AG04450 (cell line): ENCODE data around the gene LRRC53. TPM values are rescaled to one million over a fixed set of nuclear protein-coding genes. Genes with fewer than 3 reads are reported as not detected.

Experiments
- CTCF ChIA-PET: fragments of 300-600, 350-600 bp; formaldehyde crosslinking; extraction: SDS; loops from one replicate; lab custom pipeline; 2022; ENCODE audit warnings: antibody characterized with exemption, inconsistent platforms; lab: Charles Lee
- POLR2A ChIA-PET: fragments of 350-600 bp; formaldehyde crosslinking; extraction: SDS; loops from one replicate; lab custom pipeline; 2021; ENCODE audit warnings: antibody characterized with exemption, inconsistent platforms; lab: Yijun Ruan, JAX
- DNase-seq: peaks from one replicate; pipeline ENCODE4 v3.0.0-alpha.2; 2011; ENCODE audit warnings: low read depth, low spot score
- H3K27ac ChIP-seq: one replicate; pipeline ENCODE4 v1.5.1; 2012; ENCODE audit warnings: low read depth, low read length, control low read depth
- H3K27me3 ChIP-seq: one replicate; pipeline ENCODE4 v1.6.0; 2012; ENCODE audit warnings: low read length; ENCODE audit not compliant: control insufficient read depth, insufficient read depth
- H3K4me3 ChIP-seq: 2 replicates; pipeline ENCODE4 v1.5.1; 2011; ENCODE audit warnings: mild to moderate bottlenecking, low read depth, low read length, control low read depth
- H3K9me3 ChIP-seq: 2 replicates; pipeline ENCODE4 v1.5.1; 2012; ENCODE audit warnings: low read length; ENCODE audit not compliant: control insufficient read depth, insufficient read depth
- CTCF ChIP-seq: IDR thresholded peaks from 2 replicates; pipeline ENCODE4 v1.5.1; 2011; ENCODE audit warnings: low read depth, low read length, control low read depth, inconsistent platforms
- polyA plus RNA-seq: library from polyadenylated mRNA; depleted of rRNA; stranded (reverse); fragments of >200 nt; gene quantifications from 2 replicates; pipeline ENCODE4 v1.2.3, GENCODE V29; 2011

Gene LRRC53
- polyA plus RNA-seq, 1 experiment = not detected

DNA sequence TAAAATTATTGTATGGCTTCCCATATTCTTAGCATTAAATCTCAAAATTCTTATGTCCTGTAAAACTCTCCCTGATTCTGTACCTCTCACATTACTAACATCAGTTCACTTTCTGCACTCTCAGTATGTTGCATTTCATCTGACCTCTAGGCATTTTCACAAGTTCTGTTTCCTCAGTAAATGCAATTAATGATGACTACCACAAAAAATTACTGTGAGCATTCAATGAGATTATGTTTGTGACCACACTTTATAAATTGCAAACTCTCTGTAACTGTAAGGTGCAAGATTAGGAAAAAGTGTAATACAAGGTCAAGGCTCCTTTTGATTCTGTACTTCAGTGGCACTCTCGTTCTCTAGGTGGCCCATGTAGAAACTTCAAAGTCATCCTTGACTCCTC, 60.4 kb downstream of the LRRC53 start:
- Histone ChIP-seq H3K27me3 (no peaks in the 10 kb centered on the region), H3K4me3 (no peak overlapping the region), H3K9me3 (no peaks in the 10 kb centered on the region), H3K27ac (no peak overlapping the region)
- ChIA-PET POLR2A (no interaction called here), CTCF (no interaction called here)
- DNase-seq = no peak
- no peak for TF ChIP-seq CTCF

DNA sequence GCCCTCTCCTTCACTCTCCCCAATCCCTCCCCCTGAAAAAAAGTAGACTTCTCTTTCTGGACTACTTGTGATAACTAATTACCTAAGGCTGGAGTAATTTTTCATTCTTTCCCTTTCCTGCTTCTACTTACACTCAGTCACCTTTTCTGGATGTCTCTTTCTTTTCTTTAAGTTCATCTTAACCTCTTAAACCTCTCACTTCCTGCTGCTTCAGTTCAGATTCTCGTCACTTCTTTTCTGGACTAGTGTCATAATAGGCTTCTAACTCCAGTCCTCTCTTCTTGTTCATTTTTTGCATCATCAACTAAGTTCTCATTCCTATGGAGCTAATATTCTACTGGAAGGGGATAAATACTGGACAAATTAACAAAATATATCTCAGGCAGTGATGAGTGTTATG, 75.4 kb downstream of the LRRC53 start:
- POLR2A ChIA-PET = no interaction called here
- Histone ChIP-seq H3K27ac (no peak overlapping the region), H3K27me3 (no peaks in the 10 kb centered on the region), H3K4me3 (no peak overlapping the region), H3K9me3 (no peaks in the 10 kb centered on the region)
- DNase-seq = no peak
- TF ChIP-seq CTCF = no peak
- CTCF ChIA-PET = interaction anchor here (2.2 kb wide), 1 partner anchor 32 kb away, joined by 10 read pairs; no protein-coding TSS in a partner anchor

DNA sequence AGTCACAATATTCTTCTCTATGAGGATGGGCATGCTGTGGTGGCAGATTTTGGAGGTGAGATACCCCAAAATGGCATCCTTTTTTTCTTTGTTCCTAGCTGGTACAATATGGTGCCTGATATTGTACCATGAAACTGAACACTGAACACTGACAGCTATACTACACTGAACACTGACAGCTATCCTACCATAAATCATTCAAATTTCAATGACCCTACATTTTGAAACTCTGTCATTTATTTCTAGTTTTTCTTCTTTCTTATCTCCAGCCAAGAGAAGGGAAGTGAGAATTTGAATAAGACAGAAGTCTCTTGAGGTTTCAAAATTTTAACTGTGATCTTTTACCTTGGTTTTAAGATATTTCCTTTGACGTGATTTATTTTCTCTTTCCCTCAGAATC, 76.3 kb downstream of the LRRC53 start:
- Histone ChIP-seq H3K27ac (no peak overlapping the region), H3K9me3 (no peaks in the 10 kb centered on the region), H3K27me3 (no peaks in the 10 kb centered on the region), H3K4me3 (no peak overlapping the region)
- DNase-seq = no peak
- CTCF ChIA-PET = interaction anchor here (0.7 to 1.9 kb wide), 3 partner anchors 28 to 254 kb away, joined by 3 to 7 read pairs (median 3); no protein-coding TSS in a partner anchor
- POLR2A ChIA-PET = interaction anchor here (0.7 kb wide), 1 partner anchor 11 kb away, joined by 3 read pairs; no protein-coding TSS in a partner anchor
- no peak for TF ChIP-seq CTCF

- ChIA-PET CTCF (interaction anchor here (1.9 kb wide), 1 partner anchor 35 kb away, joined by 7 read pairs; no protein-coding TSS in a partner anchor), POLR2A (no interaction called here)
- TF ChIP-seq CTCF = no peak
- no peaks in the 10 kb centered on the region for H3K9me3 ChIP-seq
- no peak for DNase-seq
- H3K27ac ChIP-seq = no peak overlapping the region
- H3K4me3 ChIP-seq = no peak overlapping the region
- no peaks in the 10 kb centered on the region for H3K27me3 ChIP-seq
Measured at GRCh38 chr1:74434321-74434720, 78.1 kb downstream of the LRRC53 start.

DNA sequence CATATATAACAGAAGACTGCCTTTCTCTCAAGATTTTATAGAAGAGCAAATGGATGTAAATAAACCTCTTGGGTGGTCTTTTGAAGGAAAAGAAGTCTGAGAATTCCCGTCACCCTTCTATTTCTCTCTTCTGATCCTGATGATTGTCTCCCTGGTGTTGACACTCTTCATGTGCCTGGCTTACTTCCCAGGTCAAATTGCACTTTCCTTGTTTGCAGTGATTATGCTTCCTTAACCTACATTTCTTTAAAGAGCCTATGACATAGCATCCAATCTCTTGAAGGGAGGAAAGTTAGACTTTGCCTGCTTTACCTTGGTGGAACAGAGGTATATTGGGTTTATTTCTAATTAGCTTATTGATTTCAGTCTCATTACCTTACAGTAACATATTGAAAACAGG, 80.1 kb downstream of the LRRC53 start:
- ChIA-PET POLR2A (no interaction called here), CTCF (interaction anchor here (1.1 kb wide), 1 partner anchor 37 kb away, joined by 3 read pairs; no protein-coding TSS in a partner anchor)
- no peak overlapping the region for H3K27ac ChIP-seq
- no peak overlapping the region for H3K4me3 ChIP-seq
- no peaks in the 10 kb centered on the region for H3K27me3 ChIP-seq
- no peak for DNase-seq
- H3K9me3 ChIP-seq = no peaks in the 10 kb centered on the region
- no peak for TF ChIP-seq CTCF
